ENCODE data around the gene ADARB1. TPM values are rescaled to one million over a fixed set of nuclear protein-coding genes. Genes with fewer than 3 reads are reported as not detected.

ADARB1 gene
- total and polyA plus RNA-seq, 2 of the 8 experiments (the other 6 are each of a cell fraction or from before 2014, with no cell fraction given), result 4.7 to 14.9 TPM

GRCh38 chr21:45178971-45179370 is 104.6 kb downstream of the ADARB1 start:
- H4K20me1 ChIP-seq (replicated peaks in 1 of 2; ENCODE audit: control insufficient read depth in 1 of 2, insufficient read depth in 2 of 2, low read length in 2 of 2), result no peaks in the 10 kb centered on the region
- H3K79me2 ChIP-seq (ENCODE audit: control insufficient read depth in 1 of 2, insufficient read depth in 2 of 2, low read length in 2 of 2), result no peaks in the 10 kb centered on the region
- H3K4me3 ChIP-seq (ENCODE audit: extremely low read depth in 1 of 4, insufficient read depth in 2 of 4, low read depth in 3 of 4, low read length in 4 of 4), result no peak overlapping the region
- H2AFZ ChIP-seq (ENCODE audit: low read length), result no peak overlapping the region
- H3K4me2 ChIP-seq (ENCODE audit: insufficient read depth in 1 of 2, low read depth in 2 of 2, low read length in 2 of 2), result no peak overlapping the region
- no peak overlapping the region for H3K56ac ChIP-seq (replicated peaks; ENCODE audit: insufficient read length, low read depth, low read length)
- H3K36me3 ChIP-seq (ENCODE audit: control insufficient read depth in 2 of 4, insufficient read depth in 4 of 4, low read length in 3 of 4), result no peaks in the 10 kb centered on the region
- no peak overlapping the region for H3K9ac ChIP-seq (replicated peaks in 1 of 4; ENCODE audit: extremely low read depth in 1 of 4, low read depth in 3 of 4, low read length in 3 of 4)
- CTCF ChIA-PET (ENCODE audit: partially characterized antibody), result no interaction called here
- H3K79me1 ChIP-seq (ENCODE audit: low read depth, low read length), result no peaks in the 10 kb centered on the region
- H3K4ac ChIP-seq (replicated peaks; ENCODE audit: insufficient read length, low read depth, low read length), result no peak overlapping the region
- no peak overlapping the region for H3K23ac ChIP-seq (ENCODE audit: insufficient read length)
- no peak overlapping the region for H4K8ac ChIP-seq (ENCODE audit: extremely low read depth, insufficient read depth, low read length)
- H2BK15ac ChIP-seq (ENCODE audit: low read length), result no peak overlapping the region
- no peak overlapping the region for H2BK20ac ChIP-seq (ENCODE audit: low read length)
- no peak overlapping the region for H2BK12ac ChIP-seq (ENCODE audit: low read depth, low read length)
- no peak overlapping the region for H4K5ac ChIP-seq (ENCODE audit: insufficient read length, low read depth, low read length)
- H2AK5ac ChIP-seq (ENCODE audit: low read depth, low read length), result no peak overlapping the region
- no peak overlapping the region for H4K91ac ChIP-seq (replicated peaks; ENCODE audit: insufficient read length, low read length)
- H2BK120ac ChIP-seq (replicated peaks; ENCODE audit: low read depth, low read length), result no peak overlapping the region
- no peak for DNase-seq (ENCODE audit: low read depth in 1 of 2, low spot score in 2 of 2)
- POLR2A ChIA-PET (ENCODE audit: partially characterized antibody), result no interaction called here
- H2BK5ac ChIP-seq (ENCODE audit: low read depth, low read length), result no peak overlapping the region
- WGBS, 2 experiments (ENCODE audit: extremely low coverage in 1 of 2, insufficient coverage in 1 of 2, insufficient read length in 1 of 2, insufficient replicate concordance in 2 of 2, low coverage in 1 of 2, low lambda C conversion rate in 2 of 2, missing lambda C conversion rate in 1 of 2), result 80% methylated on average over 11 of the region's 11 CpGs; no CpG with 5 or more reads in 1 of the 2 experiments
- TF ChIP-seq NANOG (IDR thresholded peaks at IDR 0.05; ENCODE audit: insufficient read depth, low read depth, low read length, poor library complexity, severe bottlenecking), result no peak
- no peak overlapping the region for H3K18ac ChIP-seq (ENCODE audit: extremely low read depth, low read length)
- no peaks in the 10 kb centered on the region for H3K27me3 ChIP-seq (replicated peaks in 1 of 4; ENCODE audit: control insufficient read depth in 3 of 4, extremely low read depth in 1 of 4, insufficient read depth in 3 of 4, low read length in 3 of 4)
- no peak for FAIRE-seq
- H3K27ac ChIP-seq (ENCODE audit: low read depth, low read length), result no peak overlapping the region
- no peaks in the 10 kb centered on the region for H3K23me2 ChIP-seq (ENCODE audit: low read depth, low read length)
- no peak overlapping the region for H3K14ac ChIP-seq (ENCODE audit: insufficient read length)
- no peaks in the 10 kb centered on the region for H3K9me3 ChIP-seq (ENCODE audit: insufficient read depth in 2 of 2, low read depth in 1 of 2, low read length in 1 of 2)
- H3K4me1 ChIP-seq (replicated peaks in 1 of 4; ENCODE audit: control insufficient read depth in 3 of 4, insufficient read depth in 4 of 4, low read length in 3 of 4), result peaks cover 0 to 3% (median 0%) of the 10 kb centered on the region in 4 experiments; a peak in 1 of 7 replicates

Measured in H1 (cell line).